Small intestine (tissue), 7 donors: Measurements from ENCODE around the gene C1orf210. TPM values are rescaled to one million over a fixed set of nuclear protein-coding genes. Genes with fewer than 3 reads are reported as not detected.

Source experiments
- DNase-seq, 2 donors: peaks; one replicate each; pipeline versions ENCODE4 v3.0.0 to v3.0.0-alpha.2; 2013
- FAIRE-seq: peaks from 2 replicates; lab custom pipeline; 2012; peaks lifted over from hg19 to GRCh38; lab: Jason Lieb, UNC
- H3K27ac ChIP-seq, 3 donors: one replicate each; pipeline ENCODE4 v1.5.1; 2013; ENCODE audit warnings: low read length in 2 of 3, mild to moderate bottlenecking in 2 of 3, control low read depth in 1 of 3, inconsistent platforms in 1 of 3, low read depth in 1 of 3, moderate library complexity in 1 of 3
- H3K27me3 ChIP-seq, 3 donors: one replicate each; pipeline ENCODE4 v1.6.1; 2013; ENCODE audit warnings: low read length in 3 of 3, inconsistent platforms in 1 of 3; ENCODE audit not compliant: control insufficient read depth in 3 of 3, insufficient read depth in 3 of 3
- H3K36me3 ChIP-seq, 3 donors: one replicate each; pipeline ENCODE4 v1.6.1; 2013; ENCODE audit warnings: low read length in 3 of 3, inconsistent platforms in 1 of 3, low read depth in 1 of 3, mild to moderate bottlenecking in 1 of 3, moderate library complexity in 1 of 3; ENCODE audit not compliant: control insufficient read depth in 3 of 3, insufficient read depth in 2 of 3
- H3K4me1 ChIP-seq, 3 donors: one replicate each; pipeline ENCODE4 v1.6.1; 2013; ENCODE audit warnings: low read length in 2 of 3, inconsistent platforms in 1 of 3, low read depth in 1 of 3, mild to moderate bottlenecking in 1 of 3, moderate library complexity in 1 of 3; ENCODE audit not compliant: control insufficient read depth in 3 of 3, insufficient read depth in 2 of 3
- H3K4me3 ChIP-seq, 3 donors: one replicate each; pipeline ENCODE4 v1.5.1; 2013; ENCODE audit warnings: low read length in 3 of 3, control low read depth in 1 of 3, inconsistent platforms in 1 of 3, low read depth in 1 of 3, mild to moderate bottlenecking in 1 of 3, moderate library complexity in 1 of 3
- H3K9me3 ChIP-seq, 2 donors: one replicate each; pipeline ENCODE4 v1.6.1; 2013; ENCODE audit warnings: low read depth in 1 of 2, low read length in 1 of 2; ENCODE audit not compliant: control insufficient read depth in 2 of 2, insufficient read depth in 1 of 2
- WGBS, 3 donors: extraction: QIAGEN DNeasy Blood & Tissue Kit; methylation state at CpG; one replicate each; pipeline ENCODE4 v1.1.7; 2013; 5-methylcytosine and 5-hydroxymethylcytosine counted together
- polyA plus RNA-seq, 4 donors: library from polyadenylated mRNA; stranded (reverse) in 3 of 4; unstranded in 1 of 4; fragments of 200-250 nt in 3 of 4; fragments of 120-200 nt in 1 of 4; gene quantifications; one replicate each; pipeline versions ENCODE4 v1.2.1 to v1.2.3, GENCODE V29; 2013
- donor health status: healthy with polysubstance abuse.
- donor health status: control.
- donor health status: control.
- donor health status: Bipolar disorder and iron deficiency.
- donor health status: healthy.

The C1orf210 gene
- polyA plus RNA-seq, 4 donors, result 24.7 to 69.8 (median 55.9) TPM

DNA sequence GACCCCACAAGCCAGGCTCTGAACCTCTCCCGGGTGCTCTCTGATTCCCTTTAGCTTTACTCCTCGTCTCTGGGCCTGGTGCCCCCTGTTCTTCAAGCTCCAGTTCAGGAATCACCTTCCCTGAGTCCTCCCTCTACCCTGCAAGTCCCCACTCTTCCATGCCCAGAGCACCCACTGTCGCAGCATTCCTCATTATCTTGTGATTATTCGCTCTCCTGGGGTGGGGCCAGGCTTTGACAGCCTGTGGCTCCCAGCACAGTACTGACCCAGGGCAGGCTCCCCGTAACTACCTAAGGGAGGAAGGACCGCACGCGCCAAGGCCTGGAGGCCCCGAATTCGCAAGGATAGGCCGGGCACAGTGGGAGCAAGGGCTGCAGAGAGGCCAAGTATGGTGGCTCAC, 734 bp upstream of the C1orf210 start:
- FAIRE-seq (no peak), DNase-seq (peak; percentile 77 to 79)
- peak overlapping the region in 2 of 3 donors; percentile 56 to 57 for H3K4me3 ChIP-seq
- WGBS, 3 donors, result 28 to 75% (median 35%) methylated on average over 11 of the region's 11 CpGs
- no peaks in the 10 kb centered on the region for H3K27me3 ChIP-seq
- H3K27ac ChIP-seq, result peak overlapping the region; percentile 78 to 97 (median 95)
- peaks cover 0 to 17% (median 0%) of the 10 kb centered on the region in 3 donors for H3K36me3 ChIP-seq
- no peaks in the 10 kb centered on the region for H3K9me3 ChIP-seq
- peaks cover 0 to 42% (median 2%) of the 10 kb centered on the region in 3 donors for H3K4me1 ChIP-seq

DNA sequence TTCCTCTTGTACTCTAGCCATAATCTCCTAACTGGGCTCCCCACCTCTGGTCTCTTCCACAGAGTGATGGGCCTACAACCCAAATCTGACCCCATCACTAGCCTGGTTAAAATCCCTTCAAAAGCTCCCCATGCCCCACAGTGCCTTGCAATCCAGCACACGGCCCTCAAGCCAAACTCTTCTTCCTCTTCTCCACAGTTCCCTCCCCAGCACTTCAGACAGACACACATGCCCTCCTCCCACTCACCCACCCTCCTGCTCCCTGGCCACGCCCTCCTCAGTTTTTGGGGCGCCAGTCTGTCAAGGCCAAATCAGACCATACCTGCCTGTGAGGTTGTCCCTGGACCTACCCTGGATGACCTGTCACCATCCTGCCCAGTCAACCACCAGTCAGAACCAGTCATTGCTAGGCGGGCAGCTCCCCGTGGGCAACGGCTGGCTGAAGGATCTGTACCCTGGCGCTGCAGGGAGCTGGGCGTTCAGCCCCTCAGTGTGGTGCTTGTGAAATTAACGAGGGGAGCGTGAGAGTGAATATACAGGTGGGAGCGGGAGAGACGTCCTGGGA, 753 bp downstream of the C1orf210 start:
- H3K4me3 ChIP-seq, result peak overlapping the region in 2 of 3 donors; percentile 56 to 57
- FAIRE-seq, result no peak

DNA sequence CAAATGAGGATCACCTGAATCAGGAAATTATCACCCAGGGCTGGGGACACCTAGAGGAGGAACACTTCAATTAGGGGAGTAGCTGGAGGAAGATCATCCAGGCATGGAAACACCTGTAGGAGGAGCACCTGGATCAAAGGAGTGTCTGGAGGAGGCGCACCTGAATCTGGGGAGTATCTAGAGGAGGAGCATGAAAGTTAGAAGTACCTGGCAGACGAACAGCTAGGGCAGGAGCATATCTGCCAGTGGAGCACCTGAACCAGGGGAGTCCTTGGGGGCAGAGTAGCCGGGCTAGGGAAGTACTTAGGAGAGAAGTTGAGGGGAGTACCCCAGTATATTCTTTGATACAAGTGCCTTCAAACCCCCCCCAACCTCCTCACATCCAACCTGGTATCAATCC, 1.3 kb downstream of the C1orf210 start:
- Histone ChIP-seq H3K27ac (peak overlapping the region in 2 of 3 donors; percentile 95 to 97), H3K4me1 (peaks cover 0 to 40% (median 4%) of the 10 kb centered on the region in 3 donors), H3K9me3 (no peaks in the 10 kb centered on the region), H3K27me3 (no peaks in the 10 kb centered on the region), H3K4me3 (peak overlapping the region in 2 of 3 donors; percentile 56 to 57), H3K36me3 (peaks cover 0 to 35% (median 0%) of the 10 kb centered on the region in 3 donors)
- no peak for FAIRE-seq
- 27 to 72% (median 44%) methylated on average over 3 of the region's 3 CpGs for WGBS, 3 donors
- DNase-seq, result no peak

More for the DNA sequence above, 753 bp downstream of the C1orf210 start:
- WGBS, 3 donors, result 15 to 57% (median 27%) methylated on average over 12 of the region's 12 CpGs
- H3K36me3 ChIP-seq, result peaks cover 0 to 29% (median 0%) of the 10 kb centered on the region in 3 donors
- H3K27ac ChIP-seq, result peak overlapping the region; percentile 78 to 97 (median 95)
- H3K9me3 ChIP-seq, result no peaks in the 10 kb centered on the region
- H3K27me3 ChIP-seq, result no peaks in the 10 kb centered on the region
- no peak for DNase-seq
- peaks cover 0 to 42% (median 3%) of the 10 kb centered on the region in 3 donors for H3K4me1 ChIP-seq

DNA sequence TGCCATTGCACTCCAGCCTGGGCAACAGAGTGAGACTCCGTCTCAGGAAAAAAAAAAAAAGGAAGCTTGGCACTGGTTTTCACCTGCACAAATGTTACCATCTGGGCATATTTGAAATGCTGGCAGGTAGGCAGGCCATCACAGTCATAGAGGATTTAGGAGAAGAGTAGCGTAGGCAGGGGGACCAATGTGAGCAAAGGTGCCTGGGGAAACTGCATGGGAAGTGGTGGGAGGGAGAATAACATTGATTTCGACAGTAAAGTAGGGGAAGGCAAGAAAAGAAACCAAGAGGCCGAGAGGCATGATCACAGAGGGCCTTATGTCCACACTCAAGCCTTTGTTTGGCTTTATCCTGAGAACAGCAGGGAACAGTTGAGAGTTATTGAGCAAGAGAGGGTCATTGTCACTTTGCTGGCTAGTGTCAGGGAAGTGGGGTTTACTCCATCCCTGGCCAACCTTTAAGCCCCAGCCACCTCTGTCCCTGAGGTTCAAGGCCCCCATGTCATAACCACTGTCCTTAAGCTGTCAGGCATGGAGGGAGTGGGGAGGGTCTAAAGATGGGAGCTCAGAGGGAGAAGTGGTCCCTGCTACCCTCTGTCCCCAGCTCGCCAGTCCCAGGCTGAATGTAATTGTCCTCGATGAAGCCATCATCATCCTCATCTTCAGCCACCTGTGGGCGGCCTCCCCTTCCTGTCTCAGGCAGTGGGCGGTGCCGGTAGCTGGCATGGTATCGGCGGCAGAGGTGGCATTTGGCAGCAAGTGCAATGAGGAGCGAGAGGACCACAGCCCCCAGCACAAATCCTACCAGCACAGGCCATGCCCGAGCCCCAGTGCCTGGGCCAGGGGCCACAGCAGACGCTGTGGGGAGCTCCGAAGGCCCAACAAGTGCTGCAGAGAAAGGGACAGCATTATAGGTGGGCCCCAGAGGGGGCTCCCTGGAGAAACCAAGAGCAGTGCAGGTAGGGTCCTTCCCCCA, 2.9 kb downstream of the C1orf210 start:
- no peaks in the 10 kb centered on the region for H3K27me3 ChIP-seq
- H3K4me1 ChIP-seq, result peaks cover 0 to 35% (median 4%) of the 10 kb centered on the region in 3 donors
- FAIRE-seq (no peak), DNase-seq (no peak)
- H3K9me3 ChIP-seq, result no peaks in the 10 kb centered on the region
- no peak overlapping the region for H3K27ac ChIP-seq
- 70 to 85% (median 82%) methylated on average over 14 to 15 of the region's 15 CpGs for WGBS, 3 donors
- no peak overlapping the region for H3K4me3 ChIP-seq
- H3K36me3 ChIP-seq, result peaks cover 0 to 43% (median 0%) of the 10 kb centered on the region in 3 donors

DNA sequence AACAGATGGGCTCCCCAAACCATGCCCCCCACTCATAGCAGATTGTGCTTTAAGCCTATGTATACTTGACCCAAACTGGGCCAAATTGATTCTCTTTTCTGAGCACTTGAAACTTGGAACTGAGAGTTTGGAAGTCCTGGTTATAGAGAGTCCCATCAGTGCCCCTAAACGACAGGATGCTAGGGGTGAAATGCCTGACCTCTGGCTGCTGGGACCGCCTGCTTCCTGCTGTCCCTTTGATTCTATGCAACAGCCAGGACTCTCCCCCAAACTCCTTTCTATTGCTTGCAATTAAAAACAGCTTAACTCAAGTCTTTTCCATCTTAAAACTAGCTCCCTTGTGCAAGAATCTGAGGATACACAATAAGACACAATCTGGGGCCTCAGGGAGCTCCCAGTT, 4.7 kb downstream of the C1orf210 start:
- H3K27me3 ChIP-seq, result no peaks in the 10 kb centered on the region
- H3K4me3 ChIP-seq, result no peak overlapping the region
- 57 to 79% (median 75%) methylated on average over 2 of the region's 2 CpGs for WGBS, 3 donors
- H3K27ac ChIP-seq, result no peak overlapping the region
- no peaks in the 10 kb centered on the region for H3K9me3 ChIP-seq
- DNase-seq (no peak), FAIRE-seq (no peak)
- peaks cover 0 to 36% (median 12%) of the 10 kb centered on the region in 3 donors for H3K4me1 ChIP-seq
- H3K36me3 ChIP-seq, result peaks cover 0 to 43% (median 0%) of the 10 kb centered on the region in 3 donors

DNA sequence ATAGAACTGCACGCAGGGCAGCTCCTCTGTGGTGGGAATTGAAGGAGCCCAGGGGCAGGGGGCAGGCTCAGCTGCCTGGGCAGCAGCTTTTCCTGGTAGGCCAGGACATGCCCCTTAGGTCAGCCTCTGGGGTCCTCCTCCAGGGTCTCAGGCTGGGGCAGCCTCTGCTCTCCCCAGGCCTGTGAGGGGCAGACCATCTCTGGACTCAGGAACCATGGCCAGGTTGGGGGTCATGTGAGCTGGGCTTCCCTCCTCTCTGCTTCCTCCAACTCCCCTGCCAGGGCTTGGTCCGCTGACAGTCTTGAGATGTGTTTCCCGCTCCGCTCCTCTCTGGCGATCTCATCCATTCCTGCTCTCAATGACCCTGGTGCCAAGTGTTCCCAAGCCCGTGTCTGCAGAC, 5.7 kb downstream of the C1orf210 start:
- DNase-seq (no peak), FAIRE-seq (no peak)
- Histone ChIP-seq H3K4me1 (peaks cover 0 to 38% (median 12%) of the 10 kb centered on the region in 3 donors), H3K27ac (peak overlapping the region in 1 of 3 donors; percentile 12), H3K4me3 (no peak overlapping the region), H3K9me3 (no peaks in the 10 kb centered on the region), H3K36me3 (peaks cover 0 to 43% (median 0%) of the 10 kb centered on the region in 3 donors), H3K27me3 (no peaks in the 10 kb centered on the region)
- WGBS, 3 donors, result 92 to 96% (median 93%) methylated on average over 6 of the region's 6 CpGs

DNA sequence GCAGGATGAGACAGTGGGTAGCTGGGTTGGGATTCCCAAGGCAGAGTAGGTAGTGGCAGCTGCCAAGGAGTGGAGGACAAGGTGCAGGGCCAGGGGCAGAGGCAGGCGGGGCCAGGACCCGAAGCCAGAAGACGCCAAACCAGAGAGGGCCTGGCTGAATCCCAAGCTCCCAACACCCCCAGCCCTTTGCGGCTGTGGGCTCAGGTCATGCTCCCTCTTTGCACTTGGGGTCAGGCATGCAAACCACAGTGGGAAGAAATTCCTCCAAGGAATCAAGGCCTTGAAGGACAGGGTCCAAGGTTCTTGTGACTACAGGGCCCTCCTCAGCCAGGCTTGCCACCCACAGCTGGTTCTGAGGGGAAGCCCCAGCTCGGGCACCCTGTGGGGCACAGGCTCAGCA, 6.2 kb downstream of the C1orf210 start:
- 31 to 77% (median 41%) methylated on average over 5 of the region's 5 CpGs for WGBS, 3 donors
- no peak overlapping the region for H3K4me3 ChIP-seq
- H3K4me1 ChIP-seq, result peaks cover 0 to 42% (median 12%) of the 10 kb centered on the region in 3 donors
- no peak for FAIRE-seq
- H3K27ac ChIP-seq, result peak overlapping the region in 1 of 3 donors; percentile 12
- no peak for DNase-seq
- H3K36me3 ChIP-seq, result peaks cover 0 to 43% (median 0%) of the 10 kb centered on the region in 3 donors
- H3K27me3 ChIP-seq, result no peaks in the 10 kb centered on the region
- H3K9me3 ChIP-seq, result no peaks in the 10 kb centered on the region
